ENCODE results near the gene CCDC188.

CCDC188 gene

DNA sequence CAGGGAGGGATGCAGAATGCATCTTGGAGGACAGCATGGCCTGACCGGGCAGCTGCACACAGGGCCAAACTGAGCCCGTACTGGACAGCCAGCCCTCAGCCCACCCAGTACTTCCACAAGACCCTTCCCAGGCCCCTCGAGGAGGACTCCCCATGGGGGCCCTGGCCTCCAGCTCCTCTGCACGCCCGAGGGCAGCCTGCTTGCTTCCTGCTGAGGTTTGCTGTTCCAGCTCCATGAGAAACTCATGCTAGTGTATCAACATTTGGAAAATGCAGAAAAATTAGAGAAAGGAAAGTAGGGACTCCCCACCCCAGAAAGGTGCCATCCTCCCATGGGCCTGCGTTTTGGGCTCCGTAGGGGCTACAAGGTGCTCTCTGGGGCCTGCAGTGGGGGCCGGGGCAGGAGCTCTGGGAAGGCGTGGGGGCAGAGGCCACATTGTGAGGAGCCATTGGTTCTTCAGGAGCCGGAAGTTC lies 21.3 kb upstream of the CCDC188 start:
- H3K4me2 ChIP-seq (ENCODE audit: low read length): no peak overlapping the region
- no peaks in the 10 kb centered on the region for H3K27me3 ChIP-seq (ENCODE audit: control insufficient read depth, low read length)
- no peaks in the 10 kb centered on the region for H3F3A ChIP-seq (ENCODE audit: control insufficient read depth, insufficient read depth)
- H3K4me1 ChIP-seq (ENCODE audit: control insufficient read depth, low read length): no peaks in the 10 kb centered on the region
- H3K4me3 ChIP-seq (ENCODE audit: low read length): no peak overlapping the region
- no peak for TF ChIP-seq EZH2phosphoT487 (IDR thresholded peaks at IDR 0.05; ENCODE audit: borderline replicate concordance, low read length)
- TF ChIP-seq, protein P1, sequence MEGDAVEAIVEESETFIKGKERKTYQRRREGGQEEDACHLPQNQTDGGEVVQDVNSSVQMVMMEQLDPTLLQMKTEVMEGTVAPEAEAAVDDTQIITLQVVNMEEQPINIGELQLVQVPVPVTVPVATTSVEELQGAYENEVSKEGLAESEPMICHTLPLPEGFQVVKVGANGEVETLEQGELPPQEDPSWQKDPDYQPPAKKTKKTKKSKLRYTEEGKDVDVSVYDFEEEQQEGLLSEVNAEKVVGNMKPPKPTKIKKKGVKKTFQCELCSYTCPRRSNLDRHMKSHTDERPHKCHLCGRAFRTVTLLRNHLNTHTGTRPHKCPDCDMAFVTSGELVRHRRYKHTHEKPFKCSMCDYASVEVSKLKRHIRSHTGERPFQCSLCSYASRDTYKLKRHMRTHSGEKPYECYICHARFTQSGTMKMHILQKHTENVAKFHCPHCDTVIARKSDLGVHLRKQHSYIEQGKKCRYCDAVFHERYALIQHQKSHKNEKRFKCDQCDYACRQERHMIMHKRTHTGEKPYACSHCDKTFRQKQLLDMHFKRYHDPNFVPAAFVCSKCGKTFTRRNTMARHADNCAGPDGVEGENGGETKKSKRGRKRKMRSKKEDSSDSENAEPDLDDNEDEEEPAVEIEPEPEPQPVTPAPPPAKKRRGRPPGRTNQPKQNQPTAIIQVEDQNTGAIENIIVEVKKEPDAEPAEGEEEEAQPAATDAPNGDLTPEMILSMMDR (IDR thresholded peaks at IDR 0.05; ENCODE audit: low read depth, low read length, poor library complexity, severe bottlenecking): no peak
- no peaks in the 10 kb centered on the region for H4K20me1 ChIP-seq (ENCODE audit: control insufficient read depth, insufficient read depth, low read depth, low read length)
- no peak overlapping the region for H3K27ac ChIP-seq (ENCODE audit: low read depth, low read length)
- no peaks in the 10 kb centered on the region for H3K79me2 ChIP-seq (ENCODE audit: control insufficient read depth, low read length)
- no peaks in the 10 kb centered on the region for H3K36me3 ChIP-seq (ENCODE audit: control insufficient read depth, low read length)
- no peaks in the 10 kb centered on the region for H3K9me3 ChIP-seq (ENCODE audit: control insufficient read depth, insufficient read depth, low read length)
- H3K9me2 ChIP-seq (replicated peaks; ENCODE audit: control insufficient read depth, low read length): no peaks in the 10 kb centered on the region

DNA sequence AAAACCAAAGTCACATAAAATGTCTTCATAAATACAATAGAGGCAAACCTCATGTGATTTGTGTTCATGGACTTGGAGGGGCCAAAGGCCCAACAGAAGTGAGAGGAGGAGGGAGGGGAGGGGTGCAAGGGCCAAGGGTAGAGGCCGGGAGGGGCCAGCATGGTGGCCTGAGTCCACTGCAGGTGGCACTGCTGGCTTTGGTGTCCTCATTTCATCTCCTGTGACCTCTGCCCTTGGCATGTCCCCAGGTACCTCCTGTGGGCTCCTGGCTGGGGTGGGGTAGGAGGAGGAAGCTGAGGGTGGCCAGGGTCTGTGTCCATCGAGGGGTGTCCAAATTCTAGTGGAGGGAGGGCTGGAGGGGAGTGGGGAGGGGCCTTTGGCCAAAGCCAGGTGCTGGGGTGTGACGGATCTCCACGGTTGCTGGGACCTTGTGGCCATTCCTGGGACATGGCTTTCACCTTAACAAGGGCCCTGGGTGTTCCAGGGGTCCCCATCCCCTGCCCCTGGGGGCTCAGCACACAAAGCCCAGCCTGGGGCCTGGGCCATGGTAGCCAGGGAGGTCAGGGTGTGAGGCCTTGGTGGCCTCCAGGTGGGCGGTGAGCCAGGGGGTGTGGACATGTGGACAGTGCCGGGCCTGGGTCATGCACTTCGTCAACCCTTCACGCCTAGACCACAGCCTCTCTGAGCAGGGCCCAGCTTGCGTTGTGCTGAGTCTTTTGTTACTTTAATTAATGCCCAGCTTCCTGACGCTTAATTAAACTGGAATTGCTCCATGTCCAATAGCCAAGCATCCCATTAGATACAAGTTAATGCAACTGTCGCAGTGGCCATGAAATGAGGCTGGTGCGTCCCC lies 20.7 kb upstream of the CCDC188 start:
- H3K79me2 ChIP-seq (ENCODE audit: control insufficient read depth, low read length): no peaks in the 10 kb centered on the region
- no peak overlapping the region for H3K4me2 ChIP-seq (ENCODE audit: low read length)
- H3K9me2 ChIP-seq (replicated peaks; ENCODE audit: control insufficient read depth, low read length): no peaks in the 10 kb centered on the region
- no peak overlapping the region for H3K4me3 ChIP-seq (ENCODE audit: low read length)
- H3K9me3 ChIP-seq (ENCODE audit: control insufficient read depth, insufficient read depth, low read length): no peaks in the 10 kb centered on the region
- H3K4me1 ChIP-seq (ENCODE audit: control insufficient read depth, low read length): no peaks in the 10 kb centered on the region
- no peak overlapping the region for H3K27ac ChIP-seq (ENCODE audit: low read depth, low read length)
- no peaks in the 10 kb centered on the region for H3F3A ChIP-seq (ENCODE audit: control insufficient read depth, insufficient read depth)
- H4K20me1 ChIP-seq (ENCODE audit: control insufficient read depth, insufficient read depth, low read depth, low read length): no peaks in the 10 kb centered on the region
- no peaks in the 10 kb centered on the region for H3K36me3 ChIP-seq (ENCODE audit: control insufficient read depth, low read length)
- no peaks in the 10 kb centered on the region for H3K27me3 ChIP-seq (ENCODE audit: control insufficient read depth, low read length)
- TF ChIP-seq, protein P1 (IDR thresholded peaks at IDR 0.05; ENCODE audit: low read depth, low read length, poor library complexity, severe bottlenecking): no peak
- TF ChIP-seq EZH2phosphoT487 (IDR thresholded peaks at IDR 0.05; ENCODE audit: borderline replicate concordance, low read length): no peak

DNA sequence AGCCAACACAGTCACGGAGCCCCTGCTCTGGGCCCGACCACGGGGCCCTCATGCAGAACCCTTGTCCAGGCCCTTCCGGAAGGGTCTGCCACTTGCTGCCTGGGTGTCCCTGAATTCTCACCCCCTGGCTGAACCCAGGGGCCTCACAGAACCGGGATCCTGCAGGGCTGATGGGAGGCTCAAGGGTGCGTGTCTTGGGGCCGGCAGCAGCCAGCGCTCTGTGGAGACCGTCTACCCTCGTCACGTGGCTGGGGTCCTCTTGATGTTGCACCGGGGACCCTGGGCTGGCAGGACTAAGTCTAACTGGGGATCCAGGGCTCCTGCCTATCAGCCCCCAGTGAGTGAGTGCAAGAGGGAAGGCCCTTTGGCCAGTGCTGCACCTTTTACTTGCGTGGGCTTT lies 19.3 kb upstream of the CCDC188 start:
- Histone ChIP-seq H3K4me2 (ENCODE audit: low read length) (no peak overlapping the region), H3K27ac (ENCODE audit: low read depth, low read length) (no peak overlapping the region), H3F3A (ENCODE audit: control insufficient read depth, insufficient read depth) (no peaks in the 10 kb centered on the region), H3K9me2 (replicated peaks; ENCODE audit: control insufficient read depth, low read length) (no peaks in the 10 kb centered on the region), H3K4me1 (ENCODE audit: control insufficient read depth, low read length) (no peaks in the 10 kb centered on the region), H3K4me3 (ENCODE audit: low read length) (no peak overlapping the region), H4K20me1 (ENCODE audit: control insufficient read depth, insufficient read depth, low read depth, low read length) (no peaks in the 10 kb centered on the region), H3K36me3 (ENCODE audit: control insufficient read depth, low read length) (no peaks in the 10 kb centered on the region), H3K9me3 (ENCODE audit: control insufficient read depth, insufficient read depth, low read length) (no peaks in the 10 kb centered on the region), H3K27me3 (ENCODE audit: control insufficient read depth, low read length) (no peaks in the 10 kb centered on the region), H3K79me2 (ENCODE audit: control insufficient read depth, low read length) (no peaks in the 10 kb centered on the region)
- no peak for TF ChIP-seq EZH2phosphoT487 (IDR thresholded peaks at IDR 0.05; ENCODE audit: borderline replicate concordance, low read length)
- TF ChIP-seq, protein P1 (IDR thresholded peaks at IDR 0.05; ENCODE audit: low read depth, low read length, poor library complexity, severe bottlenecking): no peak

All from DOHH2 (cell line).